ENCODE data around the gene TANK.
"Not testable (repeated sequence)": the region's sequence is repeated elsewhere in the genome, so short reads cannot be mapped to it uniquely, and the experiment has no call there.

TANK gene

GRCh38 chr2:161160226-161161073 lies at the start of gene TANK:
TANK (plus strand) TSS chr2:161160428; CDS start chr2:161179663, 19,235 bp downstream.
- DNase-seq = peak; percentile 94

GRCh38 chr2:161111531-161111930 lies 48.7 kb upstream of the TANK start:
- DNase-seq = no peak

- DNase-seq = no peak
These were observed 47.3 kb upstream of the TANK start for GRCh38 chr2:161112908-161113307.

GRCh38 chr2:161113693-161114575 lies 46.3 kb upstream of the TANK start:
- no peak for DNase-seq

GRCh38 chr2:161115205-161115604 lies 45.0 kb upstream of the TANK start:
- no peak for DNase-seq

GRCh38 chr2:161115605-161116380 lies 44.4 kb upstream of the TANK start:
- DNase-seq = no peak

GRCh38 chr2:161116509-161116908 lies 43.7 kb upstream of the TANK start:
- no peak for DNase-seq

- DNase-seq = no peak
These were observed 42.7 kb upstream of the TANK start for GRCh38 chr2:161117506-161117905.

GRCh38 chr2:161118722-161119121 lies 41.5 kb upstream of the TANK start:
- DNase-seq = no peak

GRCh38 chr2:161119483-161119882 lies 40.7 kb upstream of the TANK start:
- no peak for DNase-seq

GRCh38 chr2:161120775-161121174 lies 39.5 kb upstream of the TANK start:
- no peak for DNase-seq

GRCh38 chr2:161121622-161122021 lies 38.6 kb upstream of the TANK start:
- DNase-seq = no peak

- no peak for DNase-seq
These were observed 37.3 kb upstream of the TANK start for GRCh38 chr2:161122772-161123530.

- DNase-seq = no peak
These were observed 36.6 kb upstream of the TANK start for GRCh38 chr2:161123531-161124030.

GRCh38 chr2:161124201-161124600 lies 36.0 kb upstream of the TANK start:
- DNase-seq = no peak

GRCh38 chr2:161128885-161129284 lies 31.3 kb upstream of the TANK start:
- no peak for DNase-seq

- no peak for DNase-seq
These were observed 29.9 kb upstream of the TANK start for GRCh38 chr2:161130354-161130753.

GRCh38 chr2:161131074-161131680 lies 29.1 kb upstream of the TANK start:
- no peak for DNase-seq

- DNase-seq = no peak
These were observed 28.4 kb upstream of the TANK start for GRCh38 chr2:161131804-161132203.

- not testable (repeated sequence) for DNase-seq
These were observed 27.8 kb upstream of the TANK start for GRCh38 chr2:161132384-161132783.

- no peak for DNase-seq
These were observed 26.9 kb upstream of the TANK start for GRCh38 chr2:161133366-161133765.

Measured in DMS79 (cell line).